Hepatocyte (in vitro differentiated cells): ENCODE measurements around the gene KRT71.

Experiments
- EZH2 ChIP-seq: fragments of 200-600 bp; sonication (generic); IDR thresholded peaks from 2 replicates; pipeline ENCODE4 v1.6.1; 2016; ENCODE audit warnings: antibody characterized with exemption, mild to moderate bottlenecking, borderline replicate concordance
- EZH2phosphoT487 ChIP-seq: fragments of 200-600 bp; sonication (generic); IDR thresholded peaks from one replicate; pipeline ENCODE4 v1.6.1; 2018; ENCODE audit warnings: antibody characterized with exemption, mild to moderate bottlenecking, low read depth, moderate library complexity; ENCODE audit not compliant: unreplicated experiment, severe bottlenecking
- TF ChIP-seq, protein P1 (sequence below): fragments of 200-600 bp; sonication (generic); IDR thresholded peaks from 2 replicates; pipeline ENCODE4 v1.5.1; 2016; ENCODE audit warnings: antibody characterized with exemption, mild to moderate bottlenecking; ENCODE audit not compliant: poor library complexity

DNA sequence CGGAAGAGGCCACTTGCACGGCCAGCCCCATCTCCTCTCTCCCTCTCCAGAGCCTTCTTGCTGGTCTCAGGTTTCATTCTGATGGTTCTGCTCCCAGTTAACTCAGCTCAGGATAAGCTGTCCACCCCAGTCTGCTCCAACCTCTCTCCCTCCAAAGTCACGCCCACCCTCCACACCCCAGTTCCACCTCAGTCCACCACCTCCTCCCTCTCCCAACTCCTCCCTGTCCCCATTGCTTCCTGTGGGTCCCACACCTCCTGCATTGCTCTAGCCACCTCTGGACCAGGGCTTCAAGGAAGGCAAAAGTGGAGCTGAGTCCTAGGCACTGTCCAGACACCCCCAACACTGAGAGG is 13.1 kb downstream of the KRT71 start:
- TF ChIP-seq EZH2phosphoT487 (no peak), EZH2 (no peak)
- TF ChIP-seq, protein P1, sequence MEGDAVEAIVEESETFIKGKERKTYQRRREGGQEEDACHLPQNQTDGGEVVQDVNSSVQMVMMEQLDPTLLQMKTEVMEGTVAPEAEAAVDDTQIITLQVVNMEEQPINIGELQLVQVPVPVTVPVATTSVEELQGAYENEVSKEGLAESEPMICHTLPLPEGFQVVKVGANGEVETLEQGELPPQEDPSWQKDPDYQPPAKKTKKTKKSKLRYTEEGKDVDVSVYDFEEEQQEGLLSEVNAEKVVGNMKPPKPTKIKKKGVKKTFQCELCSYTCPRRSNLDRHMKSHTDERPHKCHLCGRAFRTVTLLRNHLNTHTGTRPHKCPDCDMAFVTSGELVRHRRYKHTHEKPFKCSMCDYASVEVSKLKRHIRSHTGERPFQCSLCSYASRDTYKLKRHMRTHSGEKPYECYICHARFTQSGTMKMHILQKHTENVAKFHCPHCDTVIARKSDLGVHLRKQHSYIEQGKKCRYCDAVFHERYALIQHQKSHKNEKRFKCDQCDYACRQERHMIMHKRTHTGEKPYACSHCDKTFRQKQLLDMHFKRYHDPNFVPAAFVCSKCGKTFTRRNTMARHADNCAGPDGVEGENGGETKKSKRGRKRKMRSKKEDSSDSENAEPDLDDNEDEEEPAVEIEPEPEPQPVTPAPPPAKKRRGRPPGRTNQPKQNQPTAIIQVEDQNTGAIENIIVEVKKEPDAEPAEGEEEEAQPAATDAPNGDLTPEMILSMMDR: no peak
